ENCODE results near the gene PES1. TPM values are rescaled to one million over a fixed set of nuclear protein-coding genes. Genes with fewer than 3 reads are reported as not detected.
A peak's percentile ranks its signal among the peaks of the same experiment; 100 is the strongest.
"Not testable (repeated sequence)": the region's sequence is repeated elsewhere in the genome, so short reads cannot be mapped to it uniquely, and the experiment has no call there.

PES1 gene
- total RNA-seq, 1 donor from 2014 or later: 77.6 TPM

DNA sequence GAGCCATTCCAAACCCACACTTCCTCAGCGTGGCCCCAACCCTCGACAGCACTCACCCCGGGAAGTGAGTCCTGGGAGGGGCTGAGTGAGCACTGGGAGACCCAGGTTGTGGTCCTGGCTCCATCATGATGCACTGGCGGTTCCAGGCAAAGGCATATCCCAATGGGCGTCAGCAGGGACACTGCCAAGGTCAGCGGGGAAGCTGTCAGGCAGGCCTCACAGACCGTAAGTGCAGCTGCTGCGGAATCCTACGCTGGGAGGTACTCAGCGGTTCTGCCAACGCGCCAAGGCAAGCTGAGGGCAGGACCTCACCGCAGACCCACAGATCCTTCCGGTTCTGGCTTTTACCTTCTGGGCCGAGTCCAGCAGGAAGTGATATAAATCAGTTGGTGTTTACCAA lies 15.9 kb downstream of the PES1 start:
- no peak for DNase-seq (ENCODE audit: low read depth)

GRCh38 chr22:30574997-30575671 lies 16.6 kb downstream of the PES1 start:
- no peak for DNase-seq (ENCODE audit: low read depth)

GRCh38 chr22:30574095-30574981 lies 17.4 kb downstream of the PES1 start, which contains the start of gene GAL3ST1:
Gene GAL3ST1 (minus strand): TSS chr22:30574665. CDS start chr22:30557392, 17,273 bp downstream.
- peak; percentile 56 for DNase-seq (ENCODE audit: low read depth)

DNA sequence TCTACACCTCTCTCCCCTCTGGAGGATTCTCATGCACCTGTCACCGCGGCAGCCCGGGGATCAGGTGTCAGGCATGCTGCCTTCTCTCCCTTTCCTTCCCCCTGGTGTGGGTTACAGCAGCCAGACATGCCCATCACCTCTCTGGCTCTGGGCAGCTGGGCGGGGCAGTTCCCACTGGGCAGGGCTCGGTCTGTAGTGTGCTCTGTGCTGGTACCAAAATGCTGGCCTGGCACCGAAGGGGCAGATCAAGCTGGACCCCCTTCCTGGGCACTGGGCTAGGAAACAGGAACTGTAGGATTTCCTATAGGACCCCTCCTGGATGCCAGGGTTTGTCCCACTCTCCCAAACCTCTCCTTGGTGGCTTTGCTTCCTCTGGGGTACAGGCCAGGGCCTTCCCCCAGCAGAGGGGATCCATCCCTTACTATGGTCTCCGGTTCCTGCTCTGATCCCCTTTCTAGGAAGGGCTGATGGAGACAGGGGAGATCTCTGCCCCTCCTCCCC lies 18.1 kb downstream of the PES1 start:
- DNase-seq (ENCODE audit: low read depth): no peak

DNA sequence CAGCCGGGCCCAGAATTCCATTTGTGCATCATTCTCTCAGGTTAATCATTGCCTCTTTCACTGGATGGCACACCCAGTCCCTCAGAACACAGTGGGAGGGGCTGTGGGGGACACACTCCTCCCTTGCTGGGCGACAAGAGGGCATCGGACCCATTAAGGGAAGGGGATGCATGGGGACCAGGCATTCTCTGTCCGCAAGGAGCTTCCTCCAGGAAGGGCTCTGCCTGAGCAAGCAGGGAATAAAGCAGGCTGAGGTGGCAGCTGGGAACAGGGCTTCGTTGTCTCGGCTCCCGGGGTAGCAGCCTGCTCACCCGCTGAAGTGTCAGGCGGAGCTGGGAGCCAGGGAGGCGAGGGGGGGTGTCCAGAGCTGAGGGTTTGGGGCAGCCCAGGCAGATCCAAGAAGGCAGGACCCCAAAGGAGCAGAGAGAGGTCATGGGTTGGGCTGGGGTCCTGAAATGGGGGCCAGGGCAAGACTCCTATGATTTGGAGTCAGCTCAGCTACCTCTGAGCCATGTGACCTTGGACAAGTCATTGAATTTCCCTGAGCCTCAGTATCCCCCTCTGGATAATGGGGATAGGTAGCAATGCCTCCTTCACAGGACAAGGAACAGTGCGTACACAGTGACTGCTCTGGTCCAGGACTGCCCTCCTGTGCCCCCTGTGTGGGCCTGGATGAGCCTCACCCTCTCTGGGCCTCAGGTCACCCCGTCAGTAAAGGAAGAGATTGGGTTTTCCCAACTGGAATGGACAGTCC lies 18.7 kb downstream of the PES1 start:
- DNase-seq (ENCODE audit: low read depth): peak; percentile 67

DNA sequence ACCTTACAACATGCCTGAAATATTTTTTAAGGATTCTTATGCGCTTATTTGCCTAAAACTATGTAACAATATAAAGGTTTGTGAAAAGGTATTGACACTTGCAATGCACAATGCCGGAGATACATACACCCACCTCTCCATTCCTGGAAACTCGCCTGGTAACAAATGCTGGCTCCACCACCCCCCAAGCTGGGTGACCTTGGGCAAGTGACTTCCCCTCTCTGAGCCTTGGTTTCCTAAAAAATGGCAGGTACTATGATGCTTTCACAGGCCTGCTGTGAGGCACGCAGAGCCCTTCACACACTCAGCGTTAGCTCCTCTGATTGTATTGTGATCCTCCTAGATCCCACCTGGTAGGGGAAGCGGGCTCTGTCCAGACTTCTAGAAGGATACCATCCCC lies 19.5 kb downstream of the PES1 start:
- no peak for DNase-seq (ENCODE audit: low read depth)

DNA sequence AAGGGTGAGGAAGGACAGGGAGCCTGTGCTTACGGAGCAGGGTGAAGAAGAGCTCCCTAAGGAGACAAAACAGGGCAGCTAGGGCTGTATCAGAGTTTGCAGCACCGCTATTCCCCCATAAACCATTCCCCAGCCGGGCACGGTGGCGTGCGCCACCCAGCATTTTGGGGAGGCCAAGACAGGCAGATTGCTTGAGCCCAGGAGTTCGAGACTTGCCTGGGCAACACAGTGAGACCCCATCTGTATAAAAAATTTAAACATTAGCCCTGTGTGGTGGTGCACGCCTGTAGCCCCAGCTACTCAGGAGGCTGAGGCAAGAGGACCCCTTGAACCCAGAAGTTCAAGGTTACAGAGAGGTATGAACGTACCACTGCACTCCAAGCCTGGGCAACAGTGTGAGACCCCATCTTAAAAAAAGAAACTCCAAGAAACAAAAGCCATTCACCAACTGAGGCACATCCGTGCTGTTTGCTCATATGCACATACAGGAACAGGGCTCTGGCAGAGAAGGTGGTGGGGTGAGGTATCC lies 22.0 kb downstream of the PES1 start:
- DNase-seq (ENCODE audit: low read depth): no peak

GRCh38 chr22:30568137-30568805 lies 23.4 kb downstream of the PES1 start:
- no peak for DNase-seq (ENCODE audit: low read depth)

DNA sequence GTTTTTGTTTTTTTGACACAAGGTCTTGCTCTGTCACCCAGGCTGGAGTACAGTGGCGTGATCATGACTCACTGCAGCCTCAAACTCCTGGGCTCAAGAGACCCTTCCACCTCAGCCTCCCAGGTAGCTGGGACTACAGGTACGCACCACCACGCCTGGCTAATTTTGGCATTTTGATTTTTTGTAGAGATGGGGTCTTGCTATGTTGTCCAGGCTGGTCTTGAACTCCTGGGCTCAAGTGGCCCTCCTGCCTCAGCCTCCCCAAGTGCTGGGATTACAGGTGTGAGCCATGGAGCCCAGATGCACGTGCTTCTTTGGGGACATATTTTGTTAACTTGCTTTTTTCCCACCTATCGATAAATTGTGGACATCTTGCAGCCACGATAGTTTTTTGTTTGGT lies 24.4 kb downstream of the PES1 start:
- DNase-seq (ENCODE audit: low read depth): not testable (repeated sequence)

DNA sequence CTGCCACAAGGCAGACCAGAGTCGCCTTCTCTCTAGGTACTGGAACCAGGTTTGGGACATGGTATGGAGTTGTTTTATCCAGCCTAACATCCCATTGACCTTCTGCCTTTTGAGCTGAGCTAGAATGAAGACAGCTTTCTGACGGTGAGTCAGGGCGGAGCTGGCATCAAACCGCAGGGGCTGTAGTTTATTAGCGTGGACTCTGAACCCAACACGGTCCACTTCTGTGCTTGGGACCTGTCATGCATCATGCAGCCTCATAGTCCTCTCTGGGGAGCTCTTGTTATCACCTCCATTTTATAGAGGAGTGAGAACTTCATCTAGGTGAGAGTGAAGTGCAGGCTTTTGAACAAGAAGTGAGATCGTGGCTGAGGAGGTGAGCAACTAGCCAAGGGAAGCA lies 25.6 kb downstream of the PES1 start:
- DNase-seq (ENCODE audit: low read depth): peak; percentile 70

- DNase-seq (ENCODE audit: low read depth): no peak
Observed at GRCh38 chr22:30565341-30565740, 26.4 kb downstream of the PES1 start.

DNA sequence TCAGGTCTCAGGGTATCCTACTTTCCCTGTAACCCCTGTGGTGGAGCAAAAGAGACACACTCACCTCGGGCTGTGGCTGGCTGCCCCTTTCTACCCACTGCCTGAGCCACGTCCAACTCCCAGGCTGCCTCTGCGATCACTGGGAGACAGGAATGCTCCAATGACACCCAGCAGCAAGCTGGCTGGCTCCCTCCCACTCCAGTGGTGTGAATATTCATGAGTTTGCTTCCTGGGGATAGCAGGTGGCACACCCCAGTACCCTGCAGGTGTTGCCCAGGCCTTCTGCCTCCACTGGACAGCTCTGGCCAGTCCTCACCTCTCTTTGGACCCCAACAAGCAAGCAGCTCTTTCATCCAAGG lies 27.0 kb downstream of the PES1 start:
- no peak for DNase-seq (ENCODE audit: low read depth)

GRCh38 chr22:30564045-30564760 lies 27.5 kb downstream of the PES1 start:
- no peak for DNase-seq (ENCODE audit: low read depth)

DNA sequence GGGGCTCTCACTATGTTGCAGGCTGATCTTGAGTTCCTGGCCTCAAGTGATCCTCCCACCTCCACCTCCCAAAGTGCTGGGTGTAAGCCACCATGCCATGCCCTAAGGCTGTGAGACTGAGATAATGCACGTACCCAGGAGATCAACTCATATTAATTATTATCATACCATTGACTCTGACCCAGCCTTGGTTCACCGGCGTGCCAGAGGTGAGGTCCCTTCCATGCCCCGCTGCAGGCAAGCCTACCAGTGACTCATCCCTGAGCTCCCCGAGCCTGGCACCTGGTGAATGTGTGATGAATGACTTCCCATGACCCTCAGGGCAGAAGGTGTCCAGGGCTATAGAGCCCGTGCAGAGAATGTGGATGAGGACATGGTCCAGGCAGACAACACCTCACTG lies 29.3 kb downstream of the PES1 start:
- peak; percentile 79 for DNase-seq (ENCODE audit: low read depth)

- DNase-seq (ENCODE audit: low read depth): no peak
Observed at GRCh38 chr22:30561402-30562189, 30.1 kb downstream of the PES1 start.

DNA sequence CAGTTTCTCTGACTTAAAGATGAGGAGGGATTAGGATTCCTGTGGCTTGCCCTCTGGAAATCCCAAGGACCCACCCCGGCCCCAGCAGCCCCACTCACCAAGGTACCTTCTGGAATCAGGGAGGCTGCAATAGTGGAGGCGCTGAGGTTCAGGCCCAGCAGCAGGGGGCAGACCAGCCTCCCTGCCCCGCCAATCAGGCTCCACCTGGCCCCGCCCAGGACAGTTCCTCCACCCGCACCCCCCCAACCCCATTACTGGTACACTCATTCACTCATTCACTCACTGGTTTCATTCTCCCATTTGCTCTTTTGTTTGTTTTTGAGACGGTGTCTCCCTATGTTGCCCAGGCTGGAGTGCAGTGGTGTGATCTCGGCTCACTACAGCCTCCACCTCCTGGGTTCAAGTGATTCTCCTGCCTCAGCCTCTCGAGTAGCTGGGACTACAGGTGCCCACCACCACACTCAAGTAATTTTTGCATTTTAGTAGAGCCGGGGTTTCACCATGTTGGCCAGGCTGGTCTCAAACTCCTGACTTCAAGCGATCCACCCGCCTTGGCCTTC lies 31.0 kb downstream of the PES1 start:
- DNase-seq (ENCODE audit: low read depth): not testable (repeated sequence)

GRCh38 chr22:30559889-30560288 lies 31.8 kb downstream of the PES1 start:
- no peak for DNase-seq (ENCODE audit: low read depth)

DNA sequence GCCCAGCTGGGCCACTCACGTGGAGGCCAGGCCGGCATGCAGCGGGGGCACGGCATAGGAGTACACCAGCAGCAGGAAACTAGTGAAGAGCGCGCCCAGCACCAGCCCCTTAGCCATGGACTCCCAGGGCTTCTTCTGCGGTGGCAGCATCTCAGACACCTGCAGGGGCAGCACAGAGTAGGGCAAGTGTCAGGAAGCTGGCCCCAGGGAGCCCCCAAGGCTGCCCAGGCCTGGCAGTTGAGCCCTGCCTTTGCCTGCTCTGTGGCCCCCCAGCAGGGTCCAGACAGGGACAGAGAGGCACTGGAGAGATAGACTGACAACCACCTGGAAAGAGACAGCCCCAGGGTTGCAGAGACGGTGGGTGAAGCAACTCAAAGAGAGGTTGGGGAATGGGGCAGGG lies 34.5 kb downstream of the PES1 start:
- no peak for DNase-seq (ENCODE audit: low read depth)

DNA sequence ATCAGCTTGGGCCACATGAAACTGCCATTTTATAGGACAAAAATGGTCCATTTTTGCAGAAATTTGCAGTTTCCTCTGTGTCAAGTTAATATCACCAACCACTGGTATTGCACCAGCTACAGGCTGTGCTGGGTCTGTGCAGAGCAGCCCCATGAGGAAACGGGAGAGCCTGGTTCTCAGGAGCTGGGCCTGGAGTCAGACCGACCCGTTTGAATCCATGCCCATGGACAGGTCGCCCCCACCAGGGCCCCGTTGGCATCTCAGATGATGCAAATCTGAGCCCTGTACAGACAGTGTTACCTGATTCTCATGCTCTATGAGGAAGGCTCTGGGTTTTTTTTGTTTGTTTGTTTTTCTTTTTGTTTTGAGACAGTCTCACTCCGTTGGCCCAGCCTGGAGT lies 35.3 kb downstream of the PES1 start:
- no peak for DNase-seq (ENCODE audit: low read depth)
